ENCODE data around the gene TIMM10.

TIMM10 gene

GRCh38 chr11:57502376-57502775, 28.2 kb downstream of the TIMM10 start:
- no peak for DNase-seq (ENCODE audit: low read depth)

- DNase-seq (ENCODE audit: low read depth) = no peak
Observed at GRCh38 chr11:57501953-57502352, 28.6 kb downstream of the TIMM10 start.

- no peak for DNase-seq (ENCODE audit: low read depth)
Observed at GRCh38 chr11:57500926-57501325, 29.6 kb downstream of the TIMM10 start.

- DNase-seq (ENCODE audit: low read depth) = no peak
Observed at GRCh38 chr11:57500515-57500914, 30.0 kb downstream of the TIMM10 start.

GRCh38 chr11:57499983-57500461, 30.5 kb downstream of the TIMM10 start:
- no peak for DNase-seq (ENCODE audit: low read depth)

GRCh38 chr11:57499413-57499982, 31.1 kb downstream of the TIMM10 start:
- peak; percentile 91 for DNase-seq (ENCODE audit: low read depth)

GRCh38 chr11:57498540-57498939, 32.0 kb downstream of the TIMM10 start:
- DNase-seq (ENCODE audit: low read depth) = no peak

GRCh38 chr11:57497303-57498247, 33.0 kb downstream of the TIMM10 start:
- DNase-seq (ENCODE audit: low read depth) = no peak

- DNase-seq (ENCODE audit: low read depth) = no peak
Observed at GRCh38 chr11:57496109-57496820, 34.3 kb downstream of the TIMM10 start.

- DNase-seq (ENCODE audit: low read depth) = peak; percentile 53
Observed at GRCh38 chr11:57493507-57494503, 36.7 kb downstream of the TIMM10 start.

GRCh38 chr11:57491371-57492061, 39.0 kb downstream of the TIMM10 start:
- peak; percentile 49 for DNase-seq (ENCODE audit: low read depth)

GRCh38 chr11:57490456-57491248, 39.9 kb downstream of the TIMM10 start:
- DNase-seq (ENCODE audit: low read depth) = peak; percentile 53

GRCh38 chr11:57487920-57488659, 42.5 kb downstream of the TIMM10 start:
- DNase-seq (ENCODE audit: low read depth) = no peak

- DNase-seq (ENCODE audit: low read depth) = no peak
Observed at GRCh38 chr11:57487021-57487778, 43.4 kb downstream of the TIMM10 start.

- DNase-seq (ENCODE audit: low read depth) = peak; percentile 37
Observed at GRCh38 chr11:57485217-57485990, 45.1 kb downstream of the TIMM10 start.

GRCh38 chr11:57484141-57484710, 46.3 kb downstream of the TIMM10 start:
- no peak for DNase-seq (ENCODE audit: low read depth)

GRCh38 chr11:57483562-57483918, 47.0 kb downstream of the TIMM10 start:
- DNase-seq (ENCODE audit: low read depth) = no peak
